Stimulated activated CD4-positive, alpha-beta T cell treated with anti-CD3 and anti-CD28 coated beads, Interleukin-2, amount 100 ng/mL, for 24 hours (primary cell): ENCODE data around the gene UBE2L3.
"Not testable (repeated sequence)": the region's sequence is repeated elsewhere in the genome, so short reads cannot be mapped to it uniquely, and the experiment has no call there.

Source experiments
- DNase-seq, 2 donors: peaks; one replicate each; pipeline ENCODE4 v3.0.0-alpha.2; 2020

UBE2L3 gene

DNA sequence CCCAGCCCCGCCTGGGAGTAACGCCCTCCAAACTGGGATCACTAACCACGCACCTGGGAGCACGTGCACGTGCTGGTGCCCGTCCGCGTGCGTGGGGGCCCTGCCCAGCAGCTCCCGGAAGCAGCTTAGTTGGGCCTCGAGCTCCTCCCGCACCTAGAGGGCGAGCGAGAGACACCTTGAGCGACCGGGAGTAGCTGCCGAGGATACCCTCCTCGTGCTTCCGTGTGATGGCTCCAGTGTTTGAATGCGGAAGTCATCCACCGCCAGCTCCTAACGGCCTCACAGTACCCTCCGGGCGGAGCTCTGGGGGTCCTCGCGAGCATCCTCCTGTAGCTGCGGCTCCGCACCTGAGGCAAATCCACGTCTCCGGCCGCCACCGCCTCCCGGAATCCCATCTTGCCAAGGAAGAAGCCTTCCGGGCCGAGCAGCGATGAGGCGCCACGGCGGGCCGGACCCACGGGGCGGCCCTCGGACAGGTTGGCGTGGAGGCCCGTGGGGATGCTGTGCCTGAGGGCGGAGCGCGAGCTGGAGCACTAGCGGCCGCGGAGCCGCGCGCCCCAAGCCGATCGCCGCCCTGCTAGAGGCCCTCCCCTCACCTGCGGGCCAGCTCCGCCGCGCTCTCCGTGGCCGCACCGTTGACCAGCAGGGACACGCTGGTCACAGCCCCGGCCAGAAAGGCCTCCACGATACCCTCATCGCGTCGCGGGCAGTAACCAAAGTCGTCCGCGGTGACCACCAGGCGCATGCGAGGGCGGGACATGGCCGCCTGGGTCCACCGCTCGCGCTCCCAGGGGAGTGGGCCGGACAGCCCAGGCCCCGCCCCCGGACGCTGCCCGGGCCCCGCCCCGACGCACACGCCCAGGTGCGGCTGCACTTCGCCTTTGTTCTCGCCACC is 62.0 kb downstream of the UBE2L3 start, which contains the start of gene YDJC:
Gene YDJC (minus strand): TSS at position 768 of the 895 bp plus-strand sequence. CDS start 8 bp downstream, at position 760.
- DNase-seq = peak; percentile 97 to 98

DNA sequence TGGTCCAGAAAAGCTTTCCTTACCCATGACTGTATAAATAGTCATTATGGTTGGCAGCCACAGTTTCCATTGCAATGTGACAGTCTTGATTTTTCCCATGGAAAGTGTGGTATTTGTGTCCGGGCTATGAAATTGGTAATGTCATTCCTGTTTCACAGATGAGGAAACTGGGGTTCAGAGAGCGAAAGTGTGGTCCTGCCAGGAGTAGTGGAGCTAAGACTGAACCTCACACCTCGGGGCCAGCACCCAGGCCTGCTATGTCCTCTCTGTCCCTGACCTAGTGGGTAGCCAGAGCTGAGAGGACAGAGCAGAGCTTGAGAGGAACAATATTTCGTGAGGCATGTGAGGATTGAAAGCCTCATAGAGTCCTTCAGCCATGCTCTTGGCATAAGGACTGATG is 63.5 kb downstream of the UBE2L3 start:
- DNase-seq = no peak

GRCh38 chr22:21632237-21632895 is 64.9 kb downstream of the UBE2L3 start, which contains the start of gene CCDC116:
CCDC116 (plus strand) TSS chr22:21632760; CDS start chr22:21633182, 422 bp downstream.
- peak; percentile 58 to 70 for DNase-seq

- no peak for DNase-seq
Observed at GRCh38 chr22:21632931-21633330, 65.4 kb downstream of the UBE2L3 start.

DNA sequence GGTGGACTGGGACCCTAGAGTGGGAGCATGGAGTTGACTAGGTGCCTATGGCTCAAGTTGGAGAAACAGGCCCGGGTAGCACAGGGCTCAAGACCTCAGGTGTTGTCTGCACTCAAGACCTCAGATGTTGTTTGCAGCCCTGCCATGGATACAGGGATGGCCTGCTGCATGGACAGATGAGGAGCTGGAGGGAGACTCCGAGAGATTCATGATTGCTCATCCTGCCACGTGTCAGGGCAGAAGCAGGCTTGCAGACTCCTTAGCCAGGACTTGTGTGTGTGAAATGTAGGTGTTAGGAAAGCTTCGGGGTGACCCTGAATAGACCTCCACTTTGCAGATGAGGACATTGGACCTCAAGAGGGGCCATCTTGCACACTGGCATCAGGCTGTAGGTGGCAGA is 66.0 kb downstream of the UBE2L3 start:
- DNase-seq = no peak

GRCh38 chr22:21634081-21634480 is 66.6 kb downstream of the UBE2L3 start:
- DNase-seq = no peak

- DNase-seq = no peak
Observed at GRCh38 chr22:21634844-21635243, 67.3 kb downstream of the UBE2L3 start.

- no peak for DNase-seq
Observed at GRCh38 chr22:21635771-21636510, 68.4 kb downstream of the UBE2L3 start.

GRCh38 chr22:21636629-21637218 is 69.2 kb downstream of the UBE2L3 start:
- DNase-seq = no peak

GRCh38 chr22:21637450-21637849 is 69.9 kb downstream of the UBE2L3 start:
- DNase-seq = not testable (repeated sequence)

- DNase-seq = no peak
Observed at GRCh38 chr22:21639359-21639758, 71.8 kb downstream of the UBE2L3 start.

- DNase-seq = no peak
Observed at GRCh38 chr22:21640810-21641209, 73.3 kb downstream of the UBE2L3 start.

DNA sequence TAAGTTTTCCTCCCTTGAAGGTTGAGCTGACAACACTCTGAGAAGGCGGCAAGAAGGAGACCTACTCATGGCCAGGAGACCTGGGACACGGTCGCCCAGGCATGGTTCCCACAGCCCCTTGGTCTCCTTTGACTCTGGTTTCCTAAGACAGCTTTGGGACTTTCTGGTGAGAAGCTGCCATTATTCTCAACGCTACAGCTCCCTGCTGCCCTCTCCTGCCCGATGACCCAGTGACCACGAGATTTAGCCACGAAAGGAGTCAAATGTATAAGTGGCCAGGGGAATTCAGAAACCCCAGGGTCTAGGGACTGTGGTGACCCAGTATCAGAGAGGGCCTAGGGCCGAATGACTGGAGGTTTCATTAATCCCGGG is 73.9 kb downstream of the UBE2L3 start:
- DNase-seq = no peak

DNA sequence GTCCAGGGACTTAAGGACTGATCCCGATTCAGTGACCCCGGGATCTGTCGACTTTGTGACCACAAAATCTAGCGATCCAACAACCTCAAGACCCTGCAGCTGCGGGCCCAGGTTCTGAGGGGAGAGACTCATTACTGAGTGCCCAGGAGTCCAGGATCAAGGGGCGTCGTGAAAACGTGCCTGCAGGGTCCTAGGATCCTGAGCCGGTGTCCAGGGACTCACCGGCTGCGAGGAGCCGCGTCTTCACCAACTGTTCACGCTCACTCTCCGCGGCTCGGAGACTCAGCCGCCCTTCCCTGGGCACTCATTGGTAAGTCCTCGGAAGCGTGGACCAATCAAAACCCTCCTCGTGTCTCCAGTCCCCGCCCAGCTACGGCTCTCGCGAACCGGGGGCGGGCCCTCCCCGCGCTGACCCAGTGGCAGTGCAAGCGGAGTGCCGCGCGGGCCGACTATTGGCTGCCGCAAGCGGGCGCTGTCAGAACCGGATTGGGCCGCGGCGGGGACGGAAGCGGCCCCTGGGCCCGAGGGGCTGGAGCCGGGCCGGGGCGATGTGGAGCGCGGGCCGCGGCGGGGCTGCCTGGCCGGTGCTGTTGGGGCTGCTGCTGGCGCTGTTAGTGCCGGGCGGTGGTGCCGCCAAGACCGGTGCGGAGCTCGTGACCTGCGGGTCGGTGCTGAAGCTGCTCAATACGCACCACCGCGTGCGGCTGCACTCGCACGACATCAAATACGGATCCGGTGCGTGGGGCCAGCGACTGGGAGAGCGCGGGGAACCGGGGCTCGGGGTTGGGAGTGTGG is 74.5 kb downstream of the UBE2L3 start, which contains the start of gene SDF2L1:
Gene SDF2L1 (plus strand): TSS at position 514 of the 795 bp plus-strand sequence. CDS start 35 bp downstream, at position 549.
- peak; percentile 98 for DNase-seq

- DNase-seq = peak; percentile 72 to 73
Observed at GRCh38 chr22:21642584-21643448, 75.3 kb downstream of the UBE2L3 start.

GRCh38 chr22:21643533-21644357 is 76.2 kb downstream of the UBE2L3 start:
- no peak for DNase-seq

DNA sequence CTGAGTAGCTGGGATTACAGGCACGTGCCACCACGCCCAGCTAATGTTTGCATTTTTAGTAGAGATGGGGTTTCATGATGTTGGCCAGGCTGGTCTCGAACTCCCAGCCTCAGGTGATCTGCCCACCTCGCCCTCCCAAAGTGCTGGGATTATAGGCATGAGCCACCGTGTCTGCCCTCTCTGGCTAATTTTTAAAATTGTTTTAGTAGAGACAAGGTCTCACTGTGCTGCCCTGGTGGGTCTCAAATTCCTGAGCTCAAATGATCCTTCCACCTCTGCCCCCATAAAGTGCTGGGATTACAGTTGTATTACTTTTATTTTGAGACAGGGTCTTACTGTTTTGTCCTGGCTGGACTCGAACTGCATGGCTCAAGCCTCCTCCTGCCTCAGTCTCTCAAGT is 78.0 kb downstream of the UBE2L3 start:
- DNase-seq = not testable (repeated sequence)

DNA sequence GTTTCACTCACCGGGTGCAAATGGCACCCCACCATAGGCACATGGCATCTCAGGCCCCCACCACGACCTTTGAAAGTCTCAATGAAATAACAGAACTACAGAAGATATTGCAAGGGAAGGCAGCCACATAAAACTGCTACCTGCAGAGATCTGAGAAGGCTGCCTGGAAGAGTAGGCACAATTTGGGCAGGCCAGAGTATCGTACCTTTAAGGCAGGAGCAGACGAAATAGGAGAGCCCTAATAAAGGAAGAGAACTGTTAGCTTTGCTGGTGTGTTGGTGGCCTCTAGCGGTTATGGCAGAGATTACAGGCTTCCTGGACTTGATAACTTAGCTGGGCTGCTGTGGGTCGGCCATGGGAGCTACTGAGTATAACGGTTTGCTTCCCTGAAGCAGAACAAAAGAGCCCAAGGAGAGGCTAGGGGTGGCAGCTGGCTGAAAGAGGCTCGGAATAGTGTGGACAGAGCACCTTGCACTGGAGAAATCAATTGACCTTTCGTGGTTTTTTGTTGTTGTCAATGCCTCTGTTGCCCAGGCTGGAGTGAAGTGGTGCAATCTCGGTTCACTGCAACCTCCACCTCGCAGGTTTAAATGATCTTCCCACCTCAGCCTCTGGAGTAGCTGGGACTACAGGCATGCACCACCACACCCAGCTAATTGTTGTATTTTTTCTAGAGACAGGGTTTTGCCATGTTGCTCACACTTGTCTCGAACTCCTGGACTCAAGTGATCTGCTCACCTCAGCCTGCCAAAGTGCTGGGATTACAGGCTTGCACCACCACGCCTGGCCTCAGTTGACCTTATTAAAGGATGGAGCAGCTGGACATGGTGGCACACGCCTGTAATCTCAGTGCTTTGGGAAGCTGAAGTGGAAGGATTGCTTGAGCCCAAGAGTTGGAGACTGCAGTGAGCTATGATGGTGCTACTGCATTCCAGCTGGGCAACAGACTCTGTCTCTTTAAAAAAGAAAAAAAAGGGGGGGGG is 79.4 kb downstream of the UBE2L3 start:
- peak; percentile 75 to 80 for DNase-seq

GRCh38 chr22:21650280-21650679 is 82.8 kb downstream of the UBE2L3 start:
- no peak for DNase-seq
